Measurements from ENCODE around the gene INPP5A.

Gene INPP5A

DNA sequence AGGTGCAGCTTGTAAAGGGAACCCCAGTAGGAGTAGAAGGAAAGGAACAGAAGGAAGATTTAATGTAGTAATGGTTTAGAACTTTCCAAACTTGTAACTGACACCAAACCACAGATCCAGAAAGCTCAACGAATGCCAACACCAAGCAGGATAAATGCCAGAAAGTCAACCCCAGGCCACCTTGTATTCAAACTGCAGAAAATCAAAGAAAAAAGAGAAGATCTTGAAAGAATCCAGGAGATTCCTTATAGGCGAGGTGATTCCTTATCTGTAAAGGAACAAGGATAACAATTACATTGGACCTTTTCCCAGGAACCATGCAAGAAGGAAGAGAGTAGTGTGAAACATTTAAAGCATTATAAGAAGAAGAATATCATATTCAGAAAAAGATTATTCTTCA is 154.7 kb downstream of the INPP5A start:
- no peaks in the 10 kb centered on the region for H3K27me3 Mint-ChIP-seq
- ATAC-seq (ENCODE audit: low read depth) (no peak), DNase-seq (ENCODE audit: low spot score in 2 of 2) (no peak)
- no peak overlapping the region for H3K4me3 Mint-ChIP-seq
- peaks cover 6% of the 10 kb centered on the region for H3K4me1 Mint-ChIP-seq
- H3K9me3 Mint-ChIP-seq: peaks cover 13% of the 10 kb centered on the region
- H3K36me3 Mint-ChIP-seq: peaks cover 43% of the 10 kb centered on the region
- no peak overlapping the region for H3K27ac Mint-ChIP-seq

DNA sequence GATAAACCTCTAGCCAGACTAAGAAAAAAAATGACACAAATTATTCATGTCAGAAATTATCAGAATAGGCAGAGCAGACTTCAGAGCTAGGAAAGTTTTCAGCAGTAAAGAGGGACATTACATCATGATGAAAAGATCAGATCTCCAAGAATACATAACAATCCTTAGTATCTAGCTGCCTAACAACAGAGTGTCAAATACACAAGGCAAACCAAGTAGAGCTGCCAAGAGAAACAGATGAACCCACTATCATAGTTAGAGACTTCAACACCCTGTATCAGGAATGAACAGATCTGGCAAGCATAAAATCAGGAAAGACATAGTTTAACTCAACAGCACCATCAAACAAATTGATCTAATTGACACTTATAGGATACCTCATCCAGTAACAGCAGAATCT is 156.1 kb downstream of the INPP5A start:
- Mint-ChIP-seq H3K27me3 (no peaks in the 10 kb centered on the region), H3K27ac (no peak overlapping the region), H3K36me3 (peaks cover 44% of the 10 kb centered on the region), H3K4me1 (peaks cover 2% of the 10 kb centered on the region), H3K9me3 (peaks cover 13% of the 10 kb centered on the region), H3K4me3 (no peak overlapping the region)
- ATAC-seq (ENCODE audit: low read depth): no peak
- no peak for DNase-seq (ENCODE audit: low spot score in 2 of 2)

DNA sequence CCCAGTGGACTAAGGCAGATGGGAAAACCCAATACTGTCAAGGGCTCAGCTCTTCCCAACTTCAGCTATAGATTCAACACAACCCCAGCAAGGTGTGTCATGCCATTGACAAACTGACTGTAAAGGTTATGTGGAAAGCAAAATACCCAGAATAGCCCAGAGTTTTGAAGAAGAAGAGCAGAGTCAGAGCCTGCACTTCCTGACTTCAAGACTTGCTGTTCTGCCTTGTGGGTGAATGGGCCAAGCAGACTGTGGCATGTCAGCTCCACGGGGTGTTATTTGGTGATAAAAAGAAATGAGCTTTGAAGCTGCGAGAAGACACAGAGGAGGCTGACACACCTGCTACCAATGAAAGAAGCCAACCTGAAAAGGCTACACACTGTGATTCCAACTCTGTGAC is 158.6 kb downstream of the INPP5A start:
- H3K27me3 Mint-ChIP-seq: no peaks in the 10 kb centered on the region
- H3K4me3 Mint-ChIP-seq: no peak overlapping the region
- no peak overlapping the region for H3K27ac Mint-ChIP-seq
- no peak for DNase-seq (ENCODE audit: low spot score in 2 of 2)
- H3K9me3 Mint-ChIP-seq: peaks cover 13% of the 10 kb centered on the region
- peaks cover 2% of the 10 kb centered on the region for H3K4me1 Mint-ChIP-seq
- no peak for ATAC-seq (ENCODE audit: low read depth)
- peaks cover 33% of the 10 kb centered on the region for H3K36me3 Mint-ChIP-seq

DNA sequence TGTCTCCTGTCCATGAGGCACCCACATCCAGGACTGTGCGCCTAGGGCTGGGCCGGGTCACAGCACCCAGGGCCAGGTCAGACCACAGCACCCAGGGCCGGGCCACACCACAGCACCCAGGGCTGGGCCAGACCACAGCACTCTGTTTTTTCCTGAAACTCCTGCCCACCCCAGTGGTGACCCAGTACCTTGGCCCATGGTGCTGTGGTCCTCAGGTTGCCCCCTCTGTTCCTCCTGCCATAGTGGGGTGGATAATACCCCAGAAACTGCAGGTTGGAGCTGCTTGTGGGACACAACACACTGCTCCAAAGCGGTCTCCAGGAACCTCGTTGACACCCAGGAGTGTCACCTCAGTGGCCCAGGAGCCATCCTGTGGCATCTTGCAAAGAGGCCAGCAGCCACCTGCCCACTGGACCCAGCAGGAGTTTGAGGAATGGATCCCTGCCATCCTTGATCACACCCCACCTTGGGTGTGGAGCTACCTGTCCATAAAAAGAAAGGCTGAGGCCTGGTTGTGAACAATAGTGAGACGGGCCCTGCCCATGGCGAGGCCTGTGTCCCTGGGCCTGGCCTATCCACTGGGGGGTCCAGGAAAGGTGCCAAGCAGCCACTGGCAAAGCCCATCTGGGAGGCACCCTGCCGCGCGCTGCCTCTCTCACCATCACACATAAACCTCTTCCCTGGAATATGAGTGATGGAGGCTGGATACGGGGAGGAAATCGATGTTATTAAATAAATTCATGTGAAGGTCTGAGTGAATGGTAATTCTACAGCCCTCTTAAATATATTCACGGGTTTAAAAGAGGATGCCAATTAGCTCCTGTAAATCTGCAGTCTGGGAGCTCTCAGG is 159.4 kb downstream of the INPP5A start:
- ATAC-seq (ENCODE audit: low read depth) (no peak), DNase-seq (ENCODE audit: low spot score in 2 of 2) (no peak)
- no peaks in the 10 kb centered on the region for H3K27me3 Mint-ChIP-seq
- peaks cover 11% of the 10 kb centered on the region for H3K9me3 Mint-ChIP-seq
- no peak overlapping the region for H3K27ac Mint-ChIP-seq
- H3K36me3 Mint-ChIP-seq: peaks cover 29% of the 10 kb centered on the region
- no peaks in the 10 kb centered on the region for H3K4me1 Mint-ChIP-seq
- H3K4me3 Mint-ChIP-seq: no peak overlapping the region

DNA sequence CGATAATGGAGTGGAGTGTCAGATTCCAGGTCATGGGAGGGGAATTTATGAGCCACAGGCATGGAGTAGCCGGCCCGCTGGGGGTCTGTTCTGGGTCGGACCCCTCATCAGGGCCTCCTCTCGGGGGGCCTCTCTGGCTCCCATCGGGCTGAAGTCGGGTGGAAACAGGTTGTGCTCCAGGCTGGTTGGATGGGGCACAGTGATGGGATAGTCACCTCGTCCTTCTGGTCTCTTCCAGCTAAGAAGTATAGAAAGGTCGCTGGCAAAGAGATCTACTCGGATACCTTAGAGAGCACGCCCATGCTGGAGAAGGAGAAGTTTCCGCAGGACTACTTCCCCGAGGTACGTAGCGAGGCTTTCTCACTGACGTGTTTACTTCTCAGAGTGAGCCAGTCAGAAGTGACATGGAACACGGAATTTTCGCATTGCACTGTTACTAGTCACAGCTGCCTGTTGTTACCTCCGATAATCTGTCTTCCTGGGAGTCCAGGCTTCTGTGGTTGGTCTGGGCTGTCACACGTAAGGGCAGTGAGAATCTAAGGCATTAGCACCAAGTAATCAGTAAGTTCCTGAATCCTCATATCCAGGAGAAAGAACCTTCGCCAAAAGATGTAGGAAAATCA is 160.1 kb downstream of the INPP5A start:
- DNase-seq (ENCODE audit: low spot score in 2 of 2) (no peak), ATAC-seq (ENCODE audit: low read depth) (no peak)
- no peak overlapping the region for H3K27ac Mint-ChIP-seq
- H3K9me3 Mint-ChIP-seq: peaks cover 8% of the 10 kb centered on the region
- H3K4me3 Mint-ChIP-seq: no peak overlapping the region
- no peaks in the 10 kb centered on the region for H3K4me1 Mint-ChIP-seq
- H3K36me3 Mint-ChIP-seq: peaks cover 27% of the 10 kb centered on the region
- no peaks in the 10 kb centered on the region for H3K27me3 Mint-ChIP-seq

DNA sequence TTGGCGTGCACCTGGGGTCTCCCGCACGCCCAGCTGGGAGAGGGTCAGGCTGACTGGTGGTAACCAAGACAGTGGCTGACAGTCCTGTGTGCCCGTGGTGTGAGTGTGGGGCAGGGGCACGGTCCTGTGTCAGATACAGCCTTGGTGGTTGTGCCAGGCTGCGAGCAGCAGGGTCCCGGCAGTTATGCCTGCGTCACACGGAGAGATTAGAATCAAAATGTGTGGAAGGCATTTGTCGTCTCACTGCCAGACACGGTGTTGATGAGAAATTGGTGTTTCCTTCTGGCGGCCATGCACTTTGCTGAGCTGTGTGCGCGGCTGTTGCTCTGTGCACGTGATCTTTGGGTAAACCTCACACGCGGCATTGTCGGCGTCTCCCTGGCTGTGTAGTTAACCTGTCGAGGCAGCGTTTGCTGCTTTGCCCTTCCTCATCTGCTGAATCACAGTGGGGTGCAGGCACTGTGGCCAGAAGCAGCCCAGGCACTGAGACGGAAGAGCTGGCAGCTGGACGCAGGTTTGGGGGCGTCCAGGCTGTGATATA is 160.7 kb downstream of the INPP5A start:
- Mint-ChIP-seq H3K36me3 (peaks cover 28% of the 10 kb centered on the region), H3K27ac (no peak overlapping the region)

DNA sequence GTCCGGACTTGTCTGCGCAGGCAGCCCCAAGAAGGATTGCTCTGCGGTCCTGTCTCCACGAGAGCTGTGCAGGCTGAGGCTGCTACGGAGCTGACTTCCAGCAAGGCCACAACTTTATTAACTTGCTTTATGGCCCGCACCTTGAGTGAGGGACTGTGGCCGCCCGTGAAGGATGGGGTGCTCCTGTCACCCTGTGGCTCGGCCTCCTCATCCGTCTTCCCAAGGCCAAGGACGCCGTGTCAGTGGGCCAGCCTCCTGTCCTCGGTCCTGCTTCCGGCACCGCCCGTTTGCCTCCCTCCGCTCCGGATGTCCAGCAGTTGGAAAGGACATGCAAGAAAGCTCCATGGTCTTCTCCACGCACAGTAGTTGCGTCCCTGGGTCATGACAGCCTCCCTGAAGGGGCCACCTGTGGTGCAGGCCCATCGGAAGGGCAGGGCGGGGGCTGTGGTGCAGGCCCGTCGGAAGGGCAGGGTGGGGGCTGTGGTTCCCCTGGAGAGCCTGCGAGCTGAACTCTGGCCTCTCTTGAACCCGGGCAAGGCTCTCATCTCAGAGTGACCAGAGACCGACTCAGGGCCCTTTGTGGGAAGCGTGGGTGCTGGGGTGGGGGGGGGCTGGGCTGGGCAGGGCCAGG is 161.3 kb downstream of the INPP5A start:
- Mint-ChIP-seq H3K27me3 (no peaks in the 10 kb centered on the region), H3K27ac (no peak overlapping the region), H3K4me1 (no peaks in the 10 kb centered on the region), H3K4me3 (no peak overlapping the region), H3K9me3 (peaks cover 7% of the 10 kb centered on the region), H3K36me3 (peaks cover 32% of the 10 kb centered on the region)
- DNase-seq (ENCODE audit: low spot score in 2 of 2) (no peak), ATAC-seq (ENCODE audit: low read depth) (no peak)

More for the DNA sequence above, 160.7 kb downstream of the INPP5A start:
- no peaks in the 10 kb centered on the region for H3K27me3 Mint-ChIP-seq
- ATAC-seq (ENCODE audit: low read depth) (no peak), DNase-seq (ENCODE audit: low spot score in 2 of 2) (no peak)
- H3K4me3 Mint-ChIP-seq: no peak overlapping the region
- peaks cover 8% of the 10 kb centered on the region for H3K9me3 Mint-ChIP-seq
- H3K4me1 Mint-ChIP-seq: no peaks in the 10 kb centered on the region

DNA sequence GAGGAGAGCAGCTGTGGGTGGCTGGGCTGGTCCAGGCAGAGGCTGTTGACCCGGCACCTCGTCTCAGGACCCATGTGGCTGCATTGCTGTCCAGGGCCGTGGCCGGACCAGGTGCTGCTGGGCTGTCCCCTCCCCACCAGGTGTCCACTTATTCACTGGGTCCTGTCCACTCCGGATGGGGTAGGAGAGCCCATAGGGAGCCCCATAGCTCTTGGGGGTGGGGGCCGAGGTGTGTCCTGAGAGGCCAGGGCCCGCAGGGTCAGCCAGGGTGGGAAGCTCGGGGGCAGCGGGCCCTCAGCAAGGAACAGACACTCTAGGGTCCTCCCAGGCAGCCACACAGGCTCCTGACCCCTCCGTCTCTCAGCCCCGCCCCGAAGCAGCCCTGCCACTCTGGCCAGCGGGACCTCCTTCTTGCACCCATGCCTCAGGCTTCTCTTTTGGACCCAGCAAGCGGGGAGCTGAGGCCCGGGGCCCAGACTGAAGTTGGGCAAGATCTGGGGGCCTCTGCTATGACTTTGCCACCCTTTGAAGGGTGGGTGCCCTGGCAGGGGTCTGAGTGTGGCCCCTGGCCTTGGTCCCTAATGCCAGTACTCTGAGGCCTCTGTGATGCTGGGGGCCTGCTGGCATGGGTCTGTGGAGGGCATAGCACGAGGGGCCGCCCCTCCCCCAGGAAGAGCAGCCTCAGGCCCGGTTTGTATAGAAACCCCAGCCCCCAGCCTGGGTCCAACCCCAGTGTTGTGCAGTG is 162.0 kb downstream of the INPP5A start:
- H3K27ac Mint-ChIP-seq: no peak overlapping the region
- DNase-seq (ENCODE audit: low spot score in 2 of 2): no peak
- H3K27me3 Mint-ChIP-seq: no peaks in the 10 kb centered on the region
- peaks cover 31% of the 10 kb centered on the region for H3K36me3 Mint-ChIP-seq
- no peaks in the 10 kb centered on the region for H3K4me1 Mint-ChIP-seq
- peaks cover 4% of the 10 kb centered on the region for H3K9me3 Mint-ChIP-seq
- H3K4me3 Mint-ChIP-seq: no peak overlapping the region
- no peak for ATAC-seq (ENCODE audit: low read depth)

DNA sequence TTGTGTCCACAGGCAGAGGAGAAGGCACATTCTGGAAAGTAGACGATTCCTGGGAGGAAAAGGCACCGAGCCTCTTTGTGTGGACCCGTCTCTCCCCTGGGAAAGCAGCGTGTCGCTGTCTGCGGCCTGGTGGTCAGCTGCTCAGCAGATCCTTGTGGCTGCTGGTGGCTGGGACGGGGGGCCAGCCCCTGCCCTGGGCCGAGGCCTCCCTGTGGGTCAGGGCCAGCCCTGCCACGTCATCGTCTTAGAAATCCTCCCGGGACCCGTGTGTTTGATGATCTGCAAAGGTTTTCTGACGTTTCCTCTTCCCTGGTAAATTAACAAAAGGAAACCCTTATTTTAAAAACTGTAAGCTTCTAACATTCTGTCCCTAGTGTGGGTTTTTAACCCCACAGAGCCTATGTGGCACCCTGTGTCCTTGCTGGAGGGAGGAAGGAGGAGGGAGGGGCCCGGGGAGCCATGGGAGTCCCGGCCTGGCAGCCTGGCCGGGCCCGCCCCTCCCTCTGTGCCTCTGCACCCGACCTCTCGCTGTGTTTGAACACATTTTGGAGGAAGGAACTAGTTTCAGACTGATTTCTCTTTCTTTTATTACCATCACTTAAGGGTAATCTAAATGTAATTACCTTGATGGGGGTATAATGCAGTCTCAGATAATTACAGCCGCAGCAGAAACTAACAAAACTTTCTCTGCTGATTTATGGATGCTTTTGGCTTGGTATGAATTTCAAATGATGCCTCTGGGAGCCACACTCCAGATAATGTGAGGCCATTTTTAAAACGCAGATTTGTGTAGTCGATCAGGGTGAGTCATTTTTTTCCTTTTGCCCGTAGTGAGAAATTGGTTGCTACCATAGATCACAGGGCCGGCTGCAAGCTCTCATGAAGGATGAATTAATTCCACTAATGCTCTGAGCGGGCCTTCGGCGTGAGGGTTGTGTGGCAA is 162.8 kb downstream of the INPP5A start:
- ATAC-seq (ENCODE audit: low read depth) (no peak), DNase-seq (ENCODE audit: low spot score in 2 of 2) (no peak)
- Mint-ChIP-seq H3K9me3 (no peaks in the 10 kb centered on the region), H3K36me3 (peaks cover 27% of the 10 kb centered on the region), H3K4me3 (no peak overlapping the region), H3K27me3 (no peaks in the 10 kb centered on the region), H3K4me1 (no peaks in the 10 kb centered on the region), H3K27ac (no peak overlapping the region)

DNA sequence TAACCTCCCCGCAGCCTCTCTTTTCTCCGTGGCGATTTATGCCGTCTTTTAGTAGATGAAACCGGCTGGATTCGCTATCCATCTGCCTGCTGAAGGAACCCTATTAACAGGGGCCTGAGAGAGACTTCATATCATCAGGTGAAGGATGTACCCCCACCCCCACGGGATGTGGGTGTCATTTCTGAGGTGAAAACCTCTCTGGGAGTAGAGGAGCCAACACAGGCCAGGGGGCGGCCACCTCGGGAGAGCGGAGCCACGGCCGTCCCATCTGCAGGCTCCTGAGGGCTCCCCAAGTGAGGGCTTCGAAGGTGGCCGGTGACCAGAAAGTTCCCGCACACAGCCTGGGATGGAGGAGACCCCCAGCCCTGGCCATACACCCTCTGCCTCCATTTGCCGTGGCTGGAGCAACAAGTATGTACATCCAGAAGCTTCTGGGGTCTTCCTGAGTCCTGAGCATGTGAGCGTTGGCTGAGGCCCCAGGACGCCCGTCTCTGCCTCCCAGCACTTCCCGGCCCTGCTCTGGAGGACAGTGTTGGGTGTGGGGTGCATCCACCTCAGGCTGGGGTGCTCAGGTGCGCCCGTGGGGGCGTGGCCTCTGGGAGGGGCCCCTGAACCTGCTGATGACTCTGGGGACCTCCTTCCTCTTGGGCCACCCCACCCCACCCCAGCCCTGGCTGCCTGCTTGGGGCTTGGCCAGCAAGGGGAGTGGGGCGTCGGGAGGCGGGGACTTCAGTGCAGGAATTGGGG is 163.7 kb downstream of the INPP5A start:
- Mint-ChIP-seq H3K9me3 (peaks cover 5% of the 10 kb centered on the region), H3K4me1 (no peaks in the 10 kb centered on the region), H3K4me3 (no peak overlapping the region), H3K27me3 (no peaks in the 10 kb centered on the region), H3K36me3 (peaks cover 36% of the 10 kb centered on the region), H3K27ac (no peak overlapping the region)
- no peak for DNase-seq (ENCODE audit: low spot score in 2 of 2)
- ATAC-seq (ENCODE audit: low read depth): no peak

DNA sequence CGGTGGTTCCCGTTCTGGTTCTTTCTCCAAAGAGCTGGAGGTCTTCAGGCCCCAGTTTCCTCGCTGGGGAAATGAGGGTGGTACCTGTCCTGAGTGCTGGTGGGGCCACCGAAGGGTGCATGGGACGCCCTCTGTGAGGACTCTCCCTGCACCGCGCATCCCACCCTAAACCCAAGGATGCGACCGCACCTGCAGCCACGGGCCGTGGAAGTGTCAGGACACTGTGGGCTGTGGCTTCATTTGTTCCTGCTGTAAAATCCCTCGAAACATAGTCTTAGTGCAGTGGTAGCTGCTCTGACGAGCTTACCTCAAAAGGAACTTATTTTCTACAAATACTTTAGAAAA is 164.2 kb downstream of the INPP5A start:
- no peak for DNase-seq (ENCODE audit: low spot score in 2 of 2)
- Mint-ChIP-seq H3K27ac (no peak overlapping the region), H3K27me3 (no peaks in the 10 kb centered on the region), H3K4me1 (no peaks in the 10 kb centered on the region), H3K36me3 (peaks cover 41% of the 10 kb centered on the region), H3K4me3 (no peak overlapping the region), H3K9me3 (peaks cover 7% of the 10 kb centered on the region)
- no peak for ATAC-seq (ENCODE audit: low read depth)

DNA sequence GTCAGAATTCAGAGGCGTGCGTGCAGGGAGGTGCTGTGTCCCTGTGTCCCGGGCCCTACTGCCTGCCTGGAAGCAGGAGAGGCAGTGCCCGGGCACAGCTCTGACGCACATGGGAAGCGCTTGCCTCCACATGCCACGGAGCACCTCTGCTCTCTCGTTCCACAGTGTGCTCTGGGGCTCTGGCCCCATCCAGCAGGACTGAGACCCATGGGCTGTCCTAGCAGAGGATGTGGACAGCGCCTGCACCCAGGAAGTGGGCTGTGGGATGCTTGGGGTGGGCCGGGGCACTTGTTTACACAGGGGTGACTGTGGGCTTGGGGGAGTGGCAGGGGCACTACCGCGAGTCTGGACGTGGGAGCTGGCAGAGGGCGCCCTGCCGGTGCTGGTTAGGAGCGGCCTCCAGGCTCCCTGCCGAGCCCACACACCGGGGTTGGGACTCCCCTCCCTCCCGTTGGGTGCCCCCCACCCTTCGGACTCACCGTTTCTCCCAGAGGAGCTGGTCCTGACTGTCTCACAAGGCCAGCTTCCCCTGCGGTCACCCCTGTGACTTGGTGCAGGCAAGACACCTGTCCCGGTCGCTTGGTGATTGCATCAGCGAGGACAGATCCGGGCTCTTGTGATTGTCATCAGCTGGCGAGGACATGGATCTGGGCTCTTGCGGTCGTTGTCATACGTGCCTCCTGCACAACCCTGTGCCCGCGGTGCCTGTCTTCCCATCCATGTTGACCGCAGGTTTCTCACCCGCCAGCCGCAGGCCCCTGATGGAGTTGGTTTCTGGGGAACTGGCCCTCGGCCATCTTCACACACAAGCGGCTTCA is 165.2 kb downstream of the INPP5A start:
- Mint-ChIP-seq H3K27me3 (no peaks in the 10 kb centered on the region), H3K4me3 (no peak overlapping the region), H3K4me1 (no peaks in the 10 kb centered on the region), H3K9me3 (peaks cover 7% of the 10 kb centered on the region), H3K27ac (no peak overlapping the region), H3K36me3 (peaks cover 48% of the 10 kb centered on the region)
- ATAC-seq (ENCODE audit: low read depth): no peak
- DNase-seq (ENCODE audit: low spot score in 2 of 2): no peak
